Muscle layer of colon (tissue), 2 donors: ENCODE results near the gene CLEC1B.
"Not testable (repeated sequence)": the region's sequence is repeated elsewhere in the genome, so short reads cannot be mapped to it uniquely, and the experiment has no call there.

Experiments
- H3K27ac ChIP-seq: one replicate; pipeline ENCODE4 v1.7.0; 2013; ENCODE audit warnings: low read depth, mild to moderate bottlenecking, low read length, moderate library complexity
- H3K27me3 ChIP-seq, 2 donors: one replicate each; pipeline ENCODE4 v1.7.0; 2013; ENCODE audit warnings: low read length in 2 of 2, mild to moderate bottlenecking in 2 of 2; ENCODE audit not compliant: insufficient read depth in 2 of 2, control insufficient read depth in 1 of 2
- H3K36me3 ChIP-seq: one replicate; pipeline ENCODE4 v1.7.0; 2013; ENCODE audit warnings: mild to moderate bottlenecking, low read length; ENCODE audit not compliant: insufficient read depth
- H3K4me1 ChIP-seq: one replicate; pipeline ENCODE4 v1.7.0; 2013; ENCODE audit warnings: mild to moderate bottlenecking, low read length; ENCODE audit not compliant: insufficient read depth
- H3K4me3 ChIP-seq, 2 donors: one replicate each; pipeline ENCODE4 v1.7.0; 2013; ENCODE audit warnings: low read length in 2 of 2, low read depth in 1 of 2, mild to moderate bottlenecking in 1 of 2, moderate library complexity in 1 of 2
- H3K9ac ChIP-seq: one replicate; pipeline ENCODE4 v1.7.0; 2013; ENCODE audit warnings: low read length
- H3K9me3 ChIP-seq: one replicate; pipeline ENCODE4 v1.7.0; 2013; ENCODE audit warnings: mild to moderate bottlenecking, low read length
- donor health status: abdominal sarcoma.
- donor health status: Adenocarcinoma of cecum.

Gene CLEC1B

DNA sequence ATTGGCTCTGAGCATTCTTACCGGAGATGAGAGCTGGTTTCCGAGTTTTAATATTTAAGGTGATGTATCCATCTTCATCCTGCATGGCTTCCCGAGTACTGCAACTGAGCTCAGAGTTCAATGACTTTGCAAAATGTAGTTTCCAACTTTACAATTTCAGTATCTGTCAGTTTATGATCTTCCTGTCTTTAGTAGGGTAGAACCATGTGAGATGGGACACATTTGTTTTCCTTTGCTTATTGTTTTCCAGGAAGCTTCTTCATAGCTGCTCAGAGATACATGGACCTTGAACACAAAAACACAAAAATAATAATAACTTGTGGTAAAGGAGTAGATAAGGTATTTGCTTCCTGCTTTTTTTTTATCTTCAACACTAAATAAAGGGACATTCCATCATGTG is at the start of gene CLEC1B:
CLEC1B (minus strand) TSS at position 106 of the 400 bp plus-strand sequence; CDS start at position 85, 21 bp downstream.
- Histone ChIP-seq H3K36me3 (no peaks in the 10 kb centered on the region), H3K4me3 (no peak within 1 kb of the TSS), H3K9ac (no peak within 1 kb of the TSS), H3K27me3 (no peaks in the 10 kb centered on the region), H3K27ac (no peak within 1 kb of the TSS), H3K9me3 (no peaks in the 10 kb centered on the region), H3K4me1 (no peaks in the 10 kb centered on the region)

DNA sequence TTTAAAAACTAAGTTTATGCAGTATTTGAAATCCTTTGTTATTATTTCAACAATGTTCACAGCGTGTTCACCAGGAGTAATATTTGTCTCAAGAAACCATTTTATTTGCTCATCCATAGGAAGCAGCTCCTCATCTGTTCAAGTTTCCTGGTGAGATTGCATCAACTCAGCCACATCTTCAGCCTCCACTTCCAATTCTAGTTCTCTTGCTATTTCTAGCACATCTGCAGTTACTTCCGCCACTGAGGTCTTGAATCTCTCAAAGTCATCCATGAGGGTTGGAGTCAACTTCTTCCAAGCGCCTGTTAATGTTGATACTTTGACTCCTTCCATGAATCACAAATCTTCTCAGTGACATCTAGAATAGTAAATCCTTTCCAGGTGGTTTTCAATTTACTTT is 49.6 kb upstream of the CLEC1B start:
- Histone ChIP-seq H3K27me3 (no peaks in the 10 kb centered on the region), H3K27ac (no peak overlapping the region), H3K36me3 (no peaks in the 10 kb centered on the region), H3K9ac (no peak overlapping the region), H3K4me1 (no peaks in the 10 kb centered on the region), H3K9me3 (no peaks in the 10 kb centered on the region), H3K4me3 (no peak overlapping the region)

DNA sequence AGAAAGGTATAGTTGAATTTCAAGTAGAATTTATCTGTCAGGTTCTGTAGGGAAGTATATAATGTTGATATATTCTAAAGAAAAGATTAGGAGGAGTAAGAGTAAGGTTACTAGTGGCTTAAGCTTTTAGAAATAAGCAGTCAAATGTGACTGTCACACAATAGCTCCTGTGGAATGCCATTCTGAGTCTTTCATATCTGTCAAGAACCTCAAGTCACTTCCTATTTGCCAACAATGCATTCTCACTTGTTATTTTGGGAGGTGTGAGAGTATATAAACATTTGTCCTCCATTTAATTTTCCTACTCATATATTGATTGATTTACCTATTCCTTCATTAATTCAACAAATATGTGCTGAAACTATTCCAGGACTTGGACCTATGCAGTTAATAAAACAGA is 43.2 kb upstream of the CLEC1B start:
- no peak overlapping the region for H3K27ac ChIP-seq
- H3K9ac ChIP-seq, result no peak overlapping the region
- H3K36me3 ChIP-seq, result no peaks in the 10 kb centered on the region
- H3K27me3 ChIP-seq, result no peaks in the 10 kb centered on the region
- no peaks in the 10 kb centered on the region for H3K4me1 ChIP-seq
- no peak overlapping the region for H3K4me3 ChIP-seq
- H3K9me3 ChIP-seq, result no peaks in the 10 kb centered on the region

DNA sequence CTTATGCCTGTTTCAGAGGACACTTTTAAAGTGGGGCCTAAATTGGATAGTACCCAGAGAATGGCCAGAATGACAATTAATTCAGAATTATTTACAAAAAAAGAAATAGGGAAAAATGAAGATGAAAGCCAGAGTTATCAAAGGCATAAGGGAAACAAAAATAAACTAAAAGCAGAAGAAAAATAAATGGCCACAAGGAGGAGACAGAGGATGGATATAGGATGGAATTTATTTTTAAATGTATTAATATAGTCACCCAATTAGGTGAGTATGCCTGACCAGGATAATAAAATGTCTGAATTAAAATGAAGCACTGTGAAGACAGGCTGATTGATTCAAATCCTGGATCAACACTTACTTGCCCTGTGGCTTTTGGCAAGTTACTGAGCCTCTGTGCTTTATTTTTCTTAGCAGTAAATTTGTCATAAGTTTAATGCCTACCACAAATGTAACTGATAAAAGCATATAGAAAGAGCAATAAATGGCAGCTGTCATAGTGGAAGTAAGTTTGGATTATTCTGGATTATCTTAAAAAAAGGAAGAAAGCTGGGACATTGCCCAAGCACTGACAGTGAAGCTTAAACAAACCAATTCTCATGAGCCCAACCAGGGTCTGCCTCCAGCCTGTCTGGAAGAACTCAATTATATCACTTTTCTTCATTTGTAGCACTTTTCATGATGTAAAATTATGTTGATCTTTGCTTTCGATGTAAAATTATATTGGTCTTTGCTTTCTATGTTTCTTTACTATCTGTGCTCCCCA is 35.0 kb upstream of the CLEC1B start:
- no peak overlapping the region for H3K9ac ChIP-seq
- no peak overlapping the region for H3K27ac ChIP-seq
- no peak overlapping the region for H3K4me3 ChIP-seq
- H3K36me3 ChIP-seq, result no peaks in the 10 kb centered on the region
- H3K27me3 ChIP-seq, result no peaks in the 10 kb centered on the region
- no peaks in the 10 kb centered on the region for H3K9me3 ChIP-seq
- H3K4me1 ChIP-seq, result no peaks in the 10 kb centered on the region

DNA sequence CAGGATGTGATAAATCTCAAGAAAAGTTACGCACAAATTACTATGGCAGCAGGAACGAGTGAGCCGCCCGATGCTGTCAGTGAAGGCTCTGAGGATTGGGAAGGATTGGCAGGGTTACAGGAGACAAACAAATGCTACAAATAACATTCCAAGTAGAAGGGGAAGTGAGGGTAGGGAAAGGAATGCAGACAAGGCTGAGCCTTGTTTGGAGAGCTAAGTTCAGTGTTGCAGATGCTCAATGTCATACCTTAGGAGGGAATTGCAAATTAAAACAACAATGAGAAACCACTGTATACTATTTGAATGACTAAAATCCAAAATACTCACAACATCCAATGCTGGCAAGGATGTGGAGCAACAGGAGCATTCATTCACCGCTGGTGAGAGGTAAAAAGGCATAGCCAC is 32.9 kb upstream of the CLEC1B start:
- no peak overlapping the region for H3K27ac ChIP-seq

DNA sequence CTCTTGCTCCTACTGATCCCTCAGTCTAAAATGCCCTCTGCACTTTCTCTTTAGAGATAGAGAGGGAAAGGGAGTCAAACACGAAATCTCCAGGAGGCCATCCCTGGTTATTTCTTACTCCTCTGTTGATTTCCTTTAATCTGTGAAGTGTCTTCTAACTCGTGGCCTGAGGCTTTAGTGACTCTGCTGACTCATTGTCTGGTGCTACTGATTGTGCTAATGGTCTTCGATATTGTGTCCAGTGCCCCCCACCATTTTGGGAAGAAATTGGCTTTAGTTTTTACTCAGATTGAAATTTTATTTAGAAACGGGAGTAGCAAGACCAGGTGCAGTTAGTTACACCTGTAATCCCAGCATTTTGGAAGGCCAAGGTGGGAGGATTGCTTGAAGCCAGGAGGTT is 32.4 kb upstream of the CLEC1B start:
- Histone ChIP-seq H3K36me3 (no peaks in the 10 kb centered on the region), H3K4me3 (no peak overlapping the region), H3K27ac (no peak overlapping the region), H3K9ac (no peak overlapping the region), H3K27me3 (no peaks in the 10 kb centered on the region), H3K4me1 (no peaks in the 10 kb centered on the region), H3K9me3 (no peaks in the 10 kb centered on the region)

More for the DNA sequence above, 32.9 kb upstream of the CLEC1B start:
- Histone ChIP-seq H3K27me3 (no peaks in the 10 kb centered on the region), H3K36me3 (no peaks in the 10 kb centered on the region), H3K4me1 (no peaks in the 10 kb centered on the region), H3K4me3 (no peak overlapping the region), H3K9me3 (no peaks in the 10 kb centered on the region), H3K9ac (no peak overlapping the region)

DNA sequence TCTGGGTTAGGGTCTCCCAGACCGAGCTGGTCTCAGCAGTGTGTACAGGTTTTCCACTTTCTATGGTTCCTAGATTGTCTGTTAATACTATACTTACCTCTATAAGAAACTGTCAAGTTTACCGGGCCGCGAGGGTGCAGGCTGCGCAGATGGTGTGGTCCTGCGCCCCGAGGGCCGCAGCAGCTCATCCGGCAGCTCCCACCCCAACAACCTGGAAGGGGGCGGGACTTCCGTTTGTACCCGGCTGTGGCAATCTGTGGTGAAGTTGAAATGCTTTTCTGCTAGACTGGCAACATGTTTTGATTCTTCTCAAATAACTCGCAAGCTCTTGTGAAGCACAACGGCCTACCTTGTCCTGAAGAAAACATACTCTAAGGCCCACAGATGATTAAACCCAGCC is 31.5 kb upstream of the CLEC1B start, which contains the start of gene CLEC9A:
CLEC9A (plus strand) TSS at position 237 of the 400 bp plus-strand sequence. CDS start 22,006 bp downstream, outside the sequence.
- Histone ChIP-seq H3K9ac (no peak within 1 kb of the TSS), H3K27me3 (no peaks in the 10 kb centered on the region), H3K4me1 (no peaks in the 10 kb centered on the region), H3K27ac (no peak within 1 kb of the TSS), H3K4me3 (no peak within 1 kb of the TSS), H3K9me3 (no peaks in the 10 kb centered on the region), H3K36me3 (no peaks in the 10 kb centered on the region)

DNA sequence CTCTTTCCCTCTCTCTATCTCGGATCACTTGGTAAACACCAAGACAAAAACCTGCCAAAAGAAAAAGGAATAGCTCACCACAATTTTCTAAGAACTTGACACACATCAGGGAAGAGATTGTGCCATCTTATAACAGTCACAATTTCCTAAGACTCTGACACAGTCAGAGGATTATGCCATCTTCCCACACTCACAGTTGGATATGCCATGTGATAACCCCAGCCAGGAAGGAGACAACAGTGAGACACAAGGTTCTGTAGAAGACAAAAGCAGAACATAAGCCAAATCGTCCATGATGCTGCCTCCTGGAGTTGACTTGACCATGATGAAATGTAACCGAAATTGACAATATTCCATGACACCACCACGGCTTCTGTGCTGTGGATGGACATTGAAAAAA is 28.8 kb upstream of the CLEC1B start:
- Histone ChIP-seq H3K9me3 (no peaks in the 10 kb centered on the region), H3K9ac (no peak overlapping the region), H3K4me1 (no peaks in the 10 kb centered on the region), H3K4me3 (no peak overlapping the region), H3K27me3 (no peaks in the 10 kb centered on the region), H3K36me3 (no peaks in the 10 kb centered on the region), H3K27ac (no peak overlapping the region)

DNA sequence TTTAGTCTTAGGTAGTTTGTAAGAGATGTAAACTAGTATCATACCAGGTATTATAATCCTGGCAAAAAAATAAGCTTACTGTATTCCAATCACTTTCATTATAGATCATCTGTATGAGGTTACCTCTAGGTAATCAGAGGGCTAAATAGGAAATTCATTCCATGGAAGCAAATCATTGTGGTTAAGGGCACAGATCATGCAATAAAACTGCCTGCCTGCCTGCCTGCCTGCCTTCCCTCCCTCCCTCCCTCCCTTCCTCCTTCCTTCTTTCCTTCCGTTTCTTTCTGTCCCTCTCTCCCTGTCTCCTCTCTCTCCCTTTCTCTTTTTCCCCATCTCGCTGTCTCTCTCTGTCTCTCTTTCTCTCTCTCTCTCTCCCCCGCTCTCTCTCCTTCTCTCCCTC is 28.4 kb upstream of the CLEC1B start:
- no peak overlapping the region for H3K4me3 ChIP-seq
- H3K36me3 ChIP-seq, result no peaks in the 10 kb centered on the region
- no peak overlapping the region for H3K27ac ChIP-seq
- H3K9me3 ChIP-seq, result no peaks in the 10 kb centered on the region
- no peak overlapping the region for H3K9ac ChIP-seq
- H3K27me3 ChIP-seq, result no peaks in the 10 kb centered on the region
- no peaks in the 10 kb centered on the region for H3K4me1 ChIP-seq

DNA sequence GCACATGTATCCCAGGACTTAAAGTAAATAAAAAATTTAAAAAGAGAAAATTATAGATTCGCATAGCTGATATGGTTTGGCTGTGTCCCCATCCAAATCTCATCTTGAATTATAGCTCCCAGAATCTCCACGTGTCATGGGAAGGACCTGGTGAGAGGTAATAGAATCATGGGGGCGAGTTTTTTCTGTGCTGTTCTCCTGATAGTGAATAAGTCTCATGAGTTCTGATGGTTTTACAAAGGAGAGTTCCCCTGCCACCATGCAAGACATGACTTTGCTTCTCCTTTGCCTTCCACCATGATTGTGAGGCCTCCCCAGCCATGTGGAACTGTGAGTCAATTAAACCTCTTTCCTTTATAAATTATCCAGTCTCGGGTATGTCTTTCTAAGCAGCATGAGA is 27.7 kb upstream of the CLEC1B start:
- H3K4me1 ChIP-seq, H3K27ac ChIP-seq, H3K36me3 ChIP-seq, H3K27me3 ChIP-seq, H3K9ac ChIP-seq, H3K4me3 ChIP-seq, H3K9me3 ChIP-seq: not testable (repeated sequence)

DNA sequence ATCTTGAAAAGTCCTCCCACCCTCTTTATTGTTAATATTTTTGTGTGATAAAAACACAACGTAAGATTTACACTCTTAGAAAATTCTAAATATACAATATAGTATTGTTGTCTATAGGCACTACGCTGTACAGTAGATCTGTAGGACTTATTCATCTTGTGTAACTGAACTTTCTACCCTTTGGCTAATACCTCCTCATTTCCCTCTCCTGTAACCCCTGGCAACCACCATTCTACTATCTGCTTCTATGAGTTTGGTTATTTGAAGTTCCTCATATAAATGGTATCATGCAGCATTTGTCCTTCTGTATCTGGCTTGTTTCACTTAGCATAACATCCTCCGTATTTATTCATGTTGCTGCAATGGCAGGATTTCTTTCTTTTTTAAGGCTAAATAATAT is 26.3 kb upstream of the CLEC1B start:
- Histone ChIP-seq H3K27ac (no peak overlapping the region), H3K4me3 (no peak overlapping the region), H3K9ac (no peak overlapping the region), H3K27me3 (no peaks in the 10 kb centered on the region), H3K9me3 (no peaks in the 10 kb centered on the region), H3K4me1 (no peaks in the 10 kb centered on the region), H3K36me3 (no peaks in the 10 kb centered on the region)

DNA sequence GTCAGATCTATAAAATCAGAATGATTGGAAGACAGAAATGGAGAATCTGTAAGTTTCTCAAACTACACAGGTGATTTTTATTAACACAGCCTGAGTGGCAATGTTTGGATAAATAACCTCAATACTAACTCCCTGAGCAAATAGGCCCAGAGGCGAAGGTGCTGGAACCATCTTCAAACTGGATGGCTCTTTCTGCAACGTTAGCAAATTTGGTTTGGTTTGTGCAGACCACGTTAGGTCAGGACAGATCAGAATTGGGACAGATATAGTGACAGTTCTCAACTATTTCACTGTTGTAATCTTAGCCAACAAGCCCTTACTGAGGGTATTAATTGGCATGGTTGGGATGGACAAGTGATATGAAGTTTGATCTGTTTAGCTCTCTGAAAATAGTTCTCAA is 22.4 kb upstream of the CLEC1B start:
- Histone ChIP-seq H3K9me3 (no peaks in the 10 kb centered on the region), H3K4me3 (no peak overlapping the region), H3K27me3 (no peaks in the 10 kb centered on the region), H3K4me1 (no peaks in the 10 kb centered on the region), H3K27ac (no peak overlapping the region), H3K36me3 (no peaks in the 10 kb centered on the region), H3K9ac (no peak overlapping the region)
